Lung microvascular endothelial cell (primary cell): ENCODE data around the gene PRSS22. TPM values are rescaled to one million over a fixed set of nuclear protein-coding genes. Genes with fewer than 3 reads are reported as not detected.
A peak's percentile ranks its signal among the peaks of the same experiment; 100 is the strongest.

Experiments used
- DNase-seq, 2 donors: peaks; one replicate each; pipeline versions ENCODE4 v3.0.0 to v3.0.0-alpha.2; 2010; ENCODE audit warnings: low read depth in 2 of 2
- total RNA-seq: library from RNA; depleted of rRNA; stranded (reverse); fragments of >200 nt; gene quantifications from 2 replicates; pipeline ENCODE4 v1.2.1, GENCODE V29; 2014

PRSS22 gene
- total RNA-seq = not detected in 2 replicates

GRCh38 chr16:2857451-2858244 lies at the start of gene PRSS22:
TSS of gene PRSS22 (minus strand) at chr16:2858170. CDS start at chr16:2858104, 66 bp downstream.
- no peak for DNase-seq

GRCh38 chr16:2907084-2907753 lies 49.2 kb upstream of the PRSS22 start:
- peak in 1 of 2 donors; percentile 55 for DNase-seq

GRCh38 chr16:2905988-2906387 lies 48.0 kb upstream of the PRSS22 start:
- DNase-seq = no peak

GRCh38 chr16:2905241-2905987 lies 47.4 kb upstream of the PRSS22 start:
- peak; percentile 100 for DNase-seq

GRCh38 chr16:2904922-2905240 lies 46.9 kb upstream of the PRSS22 start:
- DNase-seq = no peak

- peak; percentile 87 to 91 for DNase-seq
Observed at GRCh38 chr16:2904100-2904921, 46.3 kb upstream of the PRSS22 start.

- no peak for DNase-seq
Observed at GRCh38 chr16:2902337-2903130, 44.6 kb upstream of the PRSS22 start.

- DNase-seq = no peak
Observed at GRCh38 chr16:2900526-2901075, 42.6 kb upstream of the PRSS22 start.

GRCh38 chr16:2899564-2900072 lies 41.6 kb upstream of the PRSS22 start:
- DNase-seq = no peak

GRCh38 chr16:2898831-2899563 lies 41.0 kb upstream of the PRSS22 start:
- DNase-seq = no peak

- DNase-seq = no peak
Observed at GRCh38 chr16:2897110-2897509, 39.1 kb upstream of the PRSS22 start.

GRCh38 chr16:2896480-2897010 lies 38.6 kb upstream of the PRSS22 start:
- no peak for DNase-seq

GRCh38 chr16:2895813-2896212 lies 37.8 kb upstream of the PRSS22 start:
- no peak for DNase-seq

- no peak for DNase-seq
Observed at GRCh38 chr16:2894231-2894630, 36.3 kb upstream of the PRSS22 start.

GRCh38 chr16:2884041-2884451 lies 26.1 kb upstream of the PRSS22 start:
- DNase-seq = peak in 1 of 2 donors; percentile 26

GRCh38 chr16:2883458-2883908 lies 25.5 kb upstream of the PRSS22 start:
- DNase-seq = peak in 1 of 2 donors; percentile 21

- peak; percentile 99 for DNase-seq
Observed at GRCh38 chr16:2882650-2883457, 24.9 kb upstream of the PRSS22 start, which contains the start of gene FLYWCH2. TSS of gene FLYWCH2 (plus strand) at chr16:2883215. CDS start at chr16:2896450, 13,235 bp downstream.
